A673 (cell line): ENCODE results near the gene LRP1B.

Experiments
- CTCF ChIP-seq: fragments of 300-800, 200-600 bp; sonication (generic); conservative IDR thresholded peaks from 2 replicates; pipeline ENCODE4 v1.5.1; 2017; ENCODE audit warnings: low read depth, mild to moderate bottlenecking, antibody characterized with exemption, low read length, moderate library complexity, mixed read lengths
- EZH2 ChIP-seq: fragments of 200-600 bp; sonication (generic); IDR thresholded peaks from 2 replicates; pipeline ENCODE4 v1.6.1; 2017; ENCODE audit warnings: borderline replicate concordance, low read depth, mild to moderate bottlenecking, mixed read lengths, antibody characterized with exemption, low read length; ENCODE audit not compliant: poor library complexity, severe bottlenecking

GRCh38 chr2:140308706-140309105, 1822.1 kb downstream of the LRP1B start:
- TF ChIP-seq CTCF (no peak), EZH2 (no peak)
